Measurements from ENCODE around the gene DYNLL2. TPM values are rescaled to one million over a fixed set of nuclear protein-coding genes. Genes with fewer than 3 reads are reported as not detected.
"Not testable (repeated sequence)": the region's sequence is repeated elsewhere in the genome, so short reads cannot be mapped to it uniquely, and the experiment has no call there.

DYNLL2 gene
- total and polyA plus RNA-seq, 9 donors: 11.0 to 51.1 (median 34.1) TPM

GRCh38 chr17:58141505-58141904 lies 58.3 kb downstream of the DYNLL2 start:
- TF ChIP-seq EP300 (IDR thresholded peaks at IDR 0.05): no peak
- TF ChIP-seq CTCF (IDR thresholded peaks at IDR 0.05): no peak
- TF ChIP-seq POLR2A (IDR thresholded peaks at IDR 0.05): no peak
- no peak overlapping the region for H3K27ac ChIP-seq
- no peak overlapping the region for H3K4me3 ChIP-seq
- WGBS, 3 donors: 71 to 78% (median 75%) methylated on average over 5 of the region's 5 CpGs
- H3K9me3 ChIP-seq: no peaks in the 10 kb centered on the region
- no peaks in the 10 kb centered on the region for H3K27me3 ChIP-seq
- H3K4me1 ChIP-seq (ENCODE audit: insufficient read depth): no peaks in the 10 kb centered on the region
- no peak for DNase-seq
- intact Hi-C loops (cut with DNase I): no loop called here
- H3K36me3 ChIP-seq: no peaks in the 10 kb centered on the region

- H3K4me3 ChIP-seq; DNase-seq; intact Hi-C loops (cut with DNase I); H3K36me3 ChIP-seq; H3K27ac ChIP-seq; H3K9me3 ChIP-seq; H3K4me1 ChIP-seq (ENCODE audit: insufficient read depth); H3K27me3 ChIP-seq: not testable (repeated sequence)
- WGBS, 3 donors: 84 to 89% (median 88%) methylated on average over 4 of the region's 4 CpGs
Observed at GRCh38 chr17:58143335-58143734, 60.1 kb downstream of the DYNLL2 start.

- Histone ChIP-seq H3K9me3 (no peaks in the 10 kb centered on the region), H3K4me3 (no peak overlapping the region), H3K36me3 (no peaks in the 10 kb centered on the region), H3K4me1 (ENCODE audit: insufficient read depth) (no peaks in the 10 kb centered on the region), H3K27ac (no peak overlapping the region), H3K27me3 (no peaks in the 10 kb centered on the region)
- DNase-seq: no peak
- WGBS, 3 donors: 80 to 90% (median 86%) methylated on average over 1 of the region's 1 CpG
- intact Hi-C loops (cut with DNase I): no loop called here
- TF ChIP-seq CTCF (IDR thresholded peaks at IDR 0.05): no peak
- TF ChIP-seq POLR2A (IDR thresholded peaks at IDR 0.05): no peak
- no peak for TF ChIP-seq EP300 (IDR thresholded peaks at IDR 0.05)
Observed at GRCh38 chr17:58144801-58145200, 61.6 kb downstream of the DYNLL2 start.

Other genes starting within 250 kb of the DYNLL2 start
- 10 to 100 TPM; 12.2 to 37.9 (median 31.2) TPM for gene MRPS23, start 233.4 kb upstream of the DYNLL2 start, total RNA-seq
- 10 to 100 TPM; 23.4 to 26.2 TPM for gene MRPS23, start 233.4 kb upstream of the DYNLL2 start, polyA plus RNA-seq
- 10 to 100 TPM in 6 of 7 donors, 1 to 10 TPM in 1; 6.7 to 30.2 (median 22.9) TPM for gene CUEDC1, start 128.0 kb upstream of the DYNLL2 start, total RNA-seq
- 10 to 100 TPM; 14.2 to 18.6 TPM for gene CUEDC1, start 128.0 kb upstream of the DYNLL2 start, polyA plus RNA-seq
- 10 to 100 TPM; 58.6 to 83.5 (median 72.4) TPM for gene VEZF1, start 95.2 kb upstream of the DYNLL2 start, total RNA-seq
- 10 to 100 TPM; 31.6 to 70.2 TPM for gene VEZF1, start 95.2 kb upstream of the DYNLL2 start, polyA plus RNA-seq
- gene SRSF1, start 76.2 kb upstream of the DYNLL2 start, total RNA-seq: 100 to 1,000 TPM in 6 of 7 donors, 10 to 100 TPM in 1; 89.8 to 184 (median 159) TPM
- gene SRSF1, start 76.2 kb upstream of the DYNLL2 start, polyA plus RNA-seq: 100 to 1,000 TPM in 1 of 2 donors, 10 to 100 TPM in 1; 77.8 to 157 TPM
- gene OR4D1, start 65.0 kb downstream of the DYNLL2 start, total RNA-seq: not detected
- gene OR4D1, start 65.0 kb downstream of the DYNLL2 start, polyA plus RNA-seq: under 1 TPM in 1 of 2 donors, not detected in 1; 0.03 TPM
- gene OR4D2, start 83.6 kb downstream of the DYNLL2 start, total RNA-seq: not detected
- gene OR4D2, start 83.6 kb downstream of the DYNLL2 start, polyA plus RNA-seq: not detected
- gene EPX, start 109.3 kb downstream of the DYNLL2 start, total RNA-seq: not detected
- gene EPX, start 109.3 kb downstream of the DYNLL2 start, polyA plus RNA-seq: not detected
- gene MKS1, start 135.8 kb downstream of the DYNLL2 start, total RNA-seq: 10 to 100 TPM; 10.0 to 26.0 (median 19.9) TPM
- 10 to 100 TPM; 12.6 to 15.5 TPM for gene MKS1, start 135.8 kb downstream of the DYNLL2 start, polyA plus RNA-seq
- 1 to 10 TPM in 1 of 7 donors, under 1 TPM in 1, not detected in 5; 0.32 to 1.6 TPM for gene LPO, start 155.2 kb downstream of the DYNLL2 start, total RNA-seq
- not detected for gene LPO, start 155.2 kb downstream of the DYNLL2 start, polyA plus RNA-seq
- gene MPO, start 197.5 kb downstream of the DYNLL2 start, total RNA-seq: under 1 TPM in 3 of 7 donors, not detected in 4; 0.11 to 0.67 (median 0.15) TPM
- gene MPO, start 197.5 kb downstream of the DYNLL2 start, polyA plus RNA-seq: under 1 TPM; 0.02 to 0.05 TPM
- gene TSPOAP1, start 245.4 kb downstream of the DYNLL2 start, total RNA-seq: 10 to 100 TPM; 22.8 to 49.1 (median 37.5) TPM
- 10 to 100 TPM in 1 of 2 donors, 1 to 10 TPM in 1; 8.3 to 46.2 TPM for gene TSPOAP1, start 245.4 kb downstream of the DYNLL2 start, polyA plus RNA-seq

Data from ovary (tissue), 9 donors.